Measurements from ENCODE around the gene PLVAP. TPM values are rescaled to one million over a fixed set of nuclear protein-coding genes. Genes with fewer than 3 reads are reported as not detected.

The PLVAP gene
- total RNA-seq, 1 donor from 2014 or later = 73.9 TPM

DNA sequence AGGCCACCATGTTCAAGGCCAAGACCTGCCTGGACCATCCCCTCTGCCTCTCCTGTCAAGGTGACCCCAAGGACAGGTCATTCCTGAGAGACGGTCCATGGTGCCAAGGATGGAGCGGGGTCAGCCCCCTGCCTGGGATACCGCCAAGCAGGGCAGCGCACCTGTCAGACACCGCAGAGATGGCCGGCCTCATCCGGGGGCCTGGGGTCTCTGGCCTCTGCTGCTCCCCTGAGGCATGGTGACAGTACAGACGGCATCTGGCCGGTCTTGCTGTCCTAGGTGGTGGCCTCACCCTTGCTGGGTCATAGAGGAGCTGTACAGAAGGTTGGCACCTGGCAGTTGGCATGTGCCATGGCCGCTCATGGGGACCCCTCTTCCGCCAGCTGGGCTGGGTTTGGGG is 56.7 kb downstream of the PLVAP start:
- DNase-seq = no peak

DNA sequence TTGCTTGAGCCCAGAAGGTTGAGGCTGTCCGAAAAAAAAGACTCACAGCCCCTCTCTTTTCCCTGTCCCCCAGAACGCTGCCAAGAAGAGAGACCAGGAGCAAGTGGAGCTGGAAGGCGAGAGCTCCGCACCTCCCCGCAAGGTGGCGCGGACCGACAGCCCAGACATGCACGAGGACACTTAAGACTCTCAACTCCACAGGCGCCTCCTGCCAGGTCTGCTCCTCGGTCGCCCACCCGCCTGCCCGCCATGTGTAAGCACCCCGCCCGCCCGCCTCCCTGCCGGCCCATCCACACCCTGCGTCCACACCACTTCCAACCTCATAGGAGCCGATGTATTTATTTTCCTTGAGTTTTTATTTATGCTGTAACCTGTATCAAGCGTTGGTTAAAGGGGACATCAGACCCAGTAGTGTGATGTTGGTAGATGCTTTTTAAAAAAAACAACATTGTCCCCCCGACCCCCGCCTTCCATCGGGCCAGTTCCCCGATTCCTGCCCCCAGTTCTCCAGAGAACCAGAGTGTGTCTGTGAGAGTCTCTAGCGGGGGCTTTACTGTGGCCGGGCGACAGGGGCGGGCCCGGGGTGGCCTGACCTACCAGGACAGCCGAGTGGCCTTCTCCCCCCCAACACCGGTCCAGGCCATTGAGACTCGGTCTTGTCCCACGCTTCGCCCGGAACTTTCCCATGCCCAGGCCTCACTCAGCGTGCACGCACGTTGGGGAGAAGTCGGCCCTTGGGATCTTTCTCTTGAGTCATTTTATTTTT is 57.5 kb downstream of the PLVAP start:
- no peak for DNase-seq

DNA sequence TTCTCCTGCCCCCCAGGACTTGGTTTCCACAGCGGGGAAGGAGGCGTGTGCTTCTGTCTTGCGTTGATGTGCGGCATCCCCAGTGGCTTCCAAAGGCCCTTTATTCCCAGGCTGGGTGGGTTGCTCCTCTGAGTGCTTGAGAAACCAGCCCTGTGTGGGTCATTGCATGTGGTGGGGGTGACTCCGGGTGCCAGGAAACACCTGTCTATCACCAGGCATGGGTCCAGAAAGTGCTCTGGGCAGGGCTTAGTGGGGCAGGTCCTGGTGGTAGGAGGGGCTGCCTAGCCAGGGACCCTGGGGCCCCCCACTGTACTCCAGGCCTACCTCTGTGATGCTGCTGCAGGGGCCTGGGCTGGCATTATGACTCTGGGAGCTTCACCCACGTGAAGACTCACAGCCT is 58.2 kb downstream of the PLVAP start:
- DNase-seq = peak; percentile 48

DNA sequence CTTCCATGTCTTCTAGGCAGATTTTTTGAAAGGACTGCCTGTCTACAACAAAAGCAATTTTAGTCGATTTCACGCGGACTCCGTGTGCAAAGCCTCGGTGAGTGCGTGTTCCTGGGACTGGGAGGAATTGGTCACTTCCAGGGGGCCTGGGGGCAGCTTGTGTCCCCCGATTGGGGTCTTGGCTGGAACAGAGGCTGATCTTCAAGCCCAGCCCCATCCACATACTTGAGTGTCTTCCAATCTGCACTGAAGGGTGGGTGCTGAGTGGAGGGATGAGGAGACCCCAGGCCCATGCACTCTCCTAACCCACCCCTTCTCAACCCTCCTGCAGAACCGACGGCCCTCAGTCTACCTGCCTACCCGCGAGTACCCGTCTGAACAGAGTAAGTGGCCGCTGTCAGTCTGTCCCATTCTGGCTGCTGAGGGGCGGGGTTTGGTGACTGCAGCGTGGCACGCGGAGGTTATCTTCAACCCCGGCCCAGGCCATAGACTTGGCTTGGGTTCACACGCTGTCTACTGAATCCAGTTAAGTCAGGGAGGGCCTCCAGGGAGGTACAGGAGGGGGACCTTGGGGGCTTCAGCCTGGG is 63.0 kb downstream of the PLVAP start:
- no peak for DNase-seq

DNA sequence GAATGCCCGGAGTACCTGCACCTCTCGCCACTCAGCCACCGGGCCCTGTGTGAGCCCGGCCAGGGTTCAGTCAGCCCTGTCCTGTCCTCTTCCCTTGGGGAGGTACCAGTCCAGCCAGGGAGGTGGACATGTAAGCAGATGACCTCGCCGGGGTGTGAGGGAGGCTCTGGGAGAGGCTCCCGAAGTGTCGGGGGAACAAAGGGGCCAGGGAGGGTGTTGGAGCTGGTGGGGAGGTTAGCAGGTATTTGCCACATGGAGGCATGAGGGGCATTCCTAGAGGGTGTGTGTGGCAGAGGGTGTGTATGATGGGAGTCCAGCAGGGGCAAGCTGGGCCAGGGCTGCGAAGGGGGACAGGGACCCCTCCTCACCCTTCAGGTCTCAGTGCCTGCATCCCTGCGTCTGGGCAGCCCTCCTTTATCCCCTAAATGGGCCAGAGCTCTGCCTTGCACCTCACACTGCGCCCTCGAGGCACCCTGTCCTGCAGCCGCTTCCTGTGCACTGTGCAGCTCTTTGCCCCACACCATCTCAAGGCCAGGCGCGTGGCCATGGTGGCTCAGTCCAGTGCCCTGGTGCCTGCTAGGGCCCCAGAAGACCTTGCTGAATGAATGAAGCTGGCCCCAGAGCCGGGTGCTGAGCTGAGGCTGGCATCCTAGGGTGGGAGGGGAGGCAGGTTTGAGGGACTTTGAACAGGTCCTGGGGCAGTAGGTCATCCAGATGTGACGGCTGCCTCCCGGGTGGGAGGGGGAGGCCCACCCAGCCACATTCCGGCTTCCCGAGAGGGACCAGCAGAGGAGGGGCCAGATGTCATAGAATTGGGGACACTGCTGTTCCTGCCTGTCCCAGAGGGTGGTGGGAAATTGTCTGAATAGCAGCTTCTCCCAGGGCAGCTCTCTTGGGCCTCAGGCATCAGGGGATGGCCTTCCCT is 64.7 kb downstream of the PLVAP start:
- no peak for DNase-seq

DNA sequence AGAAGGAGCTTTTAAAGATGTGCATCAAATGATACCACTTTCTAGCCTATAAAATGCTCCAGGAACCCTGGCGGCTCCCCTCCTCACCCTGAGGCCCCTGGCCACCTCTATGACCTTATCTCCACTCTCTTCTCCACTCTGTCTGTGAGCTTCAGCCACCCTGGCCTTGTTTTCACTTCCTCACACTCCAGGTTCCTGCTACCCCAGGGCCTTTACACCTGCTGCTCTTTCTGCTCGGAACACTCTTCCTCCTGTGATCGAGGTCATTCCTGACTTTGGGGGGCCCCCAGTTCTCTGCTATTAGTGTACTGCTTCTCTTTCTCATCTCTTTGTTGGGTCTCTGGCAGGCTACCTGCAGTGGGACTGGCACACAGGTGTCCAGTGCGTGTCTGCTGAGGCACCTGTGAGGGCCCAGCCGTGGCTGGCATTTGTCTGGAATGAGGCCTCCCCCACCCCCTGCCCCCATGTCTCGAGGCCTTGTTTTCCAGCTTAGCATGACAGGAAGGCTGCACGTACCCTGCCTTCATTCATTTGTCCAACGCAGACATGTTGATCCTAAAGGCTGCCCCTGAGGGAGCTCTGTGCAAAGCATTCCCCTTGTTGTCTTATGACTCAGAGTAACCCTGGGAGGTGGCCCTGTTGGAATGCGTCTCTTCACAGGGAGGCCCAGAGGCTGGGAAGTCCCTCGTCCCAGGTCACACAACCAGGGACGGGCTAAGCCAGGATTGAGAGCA is 65.5 kb downstream of the PLVAP start:
- DNase-seq = peak; percentile 53

DNA sequence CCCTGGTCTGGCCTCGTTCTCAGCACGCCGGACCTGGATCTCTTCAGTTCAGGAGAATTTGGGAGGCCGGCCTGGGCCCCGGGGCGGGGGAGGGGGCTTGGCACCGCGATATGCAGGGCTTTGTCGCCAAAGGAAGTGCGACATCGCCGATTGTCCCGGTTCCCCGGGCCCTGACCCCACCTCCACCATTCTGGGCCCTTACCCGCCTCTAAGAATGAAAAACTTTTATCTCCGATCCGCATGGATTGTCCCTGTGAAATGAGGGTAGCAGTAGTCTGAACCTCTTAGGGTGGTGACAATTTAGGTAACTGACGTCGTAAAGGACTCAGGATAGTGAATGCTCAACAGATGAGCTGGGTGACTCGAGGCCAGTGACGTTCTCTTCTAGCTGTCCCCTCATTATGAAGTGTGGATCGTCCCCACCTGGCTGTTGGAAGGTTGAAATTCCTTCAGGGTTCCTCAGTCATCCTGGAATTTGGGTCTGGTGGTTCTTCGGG is 67.1 kb downstream of the PLVAP start:
- DNase-seq = peak; percentile 21

DNA sequence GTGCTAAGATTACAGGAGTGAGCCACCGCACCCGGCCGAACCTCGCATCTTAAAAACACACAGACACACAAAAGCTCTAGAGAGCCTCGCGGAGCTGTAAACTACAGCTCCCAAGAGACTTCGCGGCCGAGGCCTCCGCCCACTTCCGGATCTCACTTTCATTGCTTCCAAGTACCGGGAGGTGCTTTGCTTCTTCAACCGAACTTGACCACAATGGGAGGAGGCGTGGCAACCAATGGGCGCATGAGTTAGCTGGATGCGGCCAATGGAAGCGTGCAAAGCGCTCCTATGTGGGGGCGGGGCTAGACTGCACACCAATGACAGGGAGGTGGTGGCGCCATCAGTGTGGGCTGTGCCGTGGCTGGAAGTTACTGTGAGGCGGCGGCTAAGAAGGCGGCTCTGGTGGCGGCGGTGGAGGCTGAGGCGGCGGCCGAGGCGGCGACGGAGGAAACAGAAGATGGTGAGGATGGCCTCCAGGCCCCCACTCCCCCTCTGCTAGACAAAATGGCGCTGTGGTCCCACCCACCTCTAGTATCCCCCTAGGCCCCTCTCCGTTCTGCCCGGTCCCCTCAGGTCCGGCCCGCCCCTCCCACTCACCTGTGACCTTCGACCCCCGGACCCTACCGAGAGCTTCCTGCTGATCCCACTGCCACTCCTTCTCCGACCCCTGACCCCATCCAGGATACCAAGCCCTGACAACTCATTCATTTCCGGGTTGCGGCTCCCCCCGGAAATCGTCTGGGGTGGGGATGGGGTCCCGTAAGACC is 67.8 kb downstream of the PLVAP start, which contains the start of gene DDA1:
DDA1 (plus strand) TSS at position 366 of the 767 bp plus-strand sequence; CDS start at position 458, 92 bp downstream.
- DNase-seq = peak; percentile 100

DNA sequence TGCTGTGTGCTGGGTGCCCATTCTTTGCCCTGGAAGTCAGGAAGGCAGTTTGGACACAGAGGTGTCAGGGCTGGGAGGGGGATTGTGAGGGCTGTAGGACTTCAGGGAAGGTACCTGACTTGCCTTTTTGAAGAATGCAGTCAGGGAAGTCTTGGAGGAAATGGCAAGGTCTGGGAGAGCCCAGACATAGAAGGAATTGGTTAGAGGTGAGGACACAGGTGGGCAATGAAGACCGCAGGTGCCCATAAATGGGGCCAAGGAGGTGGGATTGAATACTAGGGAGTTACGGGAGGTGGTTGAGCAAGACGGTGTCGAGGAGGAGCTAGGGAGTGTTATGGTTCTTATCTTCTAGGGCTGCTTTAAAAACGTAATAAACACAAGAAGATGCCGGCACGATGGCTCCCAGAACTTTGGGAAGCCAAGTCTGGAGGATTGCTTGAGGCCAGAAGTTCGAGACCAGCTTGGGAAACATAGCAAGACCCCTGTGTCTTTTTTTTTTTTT is 69.2 kb downstream of the PLVAP start:
- DNase-seq = no peak

DNA sequence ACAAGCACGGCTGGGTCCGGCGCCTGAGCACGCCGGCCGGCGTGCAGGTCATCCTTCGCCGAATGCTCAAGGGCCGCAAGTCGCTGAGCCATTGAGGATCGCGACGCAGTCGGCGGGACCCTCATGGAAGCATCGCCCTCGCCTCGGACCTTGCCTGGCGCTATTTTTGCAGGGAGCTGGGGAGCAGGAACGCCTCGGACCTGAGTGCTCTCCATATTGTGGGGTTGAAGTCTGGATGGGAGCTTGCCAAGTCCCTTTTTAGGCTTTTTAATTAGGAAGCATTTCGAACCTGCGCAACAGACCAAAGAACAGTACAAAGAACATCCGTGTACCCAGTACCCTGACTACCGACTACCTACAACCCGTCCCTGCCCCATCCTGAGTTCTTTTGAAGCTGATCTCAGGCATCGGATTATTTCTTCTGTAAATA is 70.8 kb downstream of the PLVAP start:
- DNase-seq = no peak

DNA sequence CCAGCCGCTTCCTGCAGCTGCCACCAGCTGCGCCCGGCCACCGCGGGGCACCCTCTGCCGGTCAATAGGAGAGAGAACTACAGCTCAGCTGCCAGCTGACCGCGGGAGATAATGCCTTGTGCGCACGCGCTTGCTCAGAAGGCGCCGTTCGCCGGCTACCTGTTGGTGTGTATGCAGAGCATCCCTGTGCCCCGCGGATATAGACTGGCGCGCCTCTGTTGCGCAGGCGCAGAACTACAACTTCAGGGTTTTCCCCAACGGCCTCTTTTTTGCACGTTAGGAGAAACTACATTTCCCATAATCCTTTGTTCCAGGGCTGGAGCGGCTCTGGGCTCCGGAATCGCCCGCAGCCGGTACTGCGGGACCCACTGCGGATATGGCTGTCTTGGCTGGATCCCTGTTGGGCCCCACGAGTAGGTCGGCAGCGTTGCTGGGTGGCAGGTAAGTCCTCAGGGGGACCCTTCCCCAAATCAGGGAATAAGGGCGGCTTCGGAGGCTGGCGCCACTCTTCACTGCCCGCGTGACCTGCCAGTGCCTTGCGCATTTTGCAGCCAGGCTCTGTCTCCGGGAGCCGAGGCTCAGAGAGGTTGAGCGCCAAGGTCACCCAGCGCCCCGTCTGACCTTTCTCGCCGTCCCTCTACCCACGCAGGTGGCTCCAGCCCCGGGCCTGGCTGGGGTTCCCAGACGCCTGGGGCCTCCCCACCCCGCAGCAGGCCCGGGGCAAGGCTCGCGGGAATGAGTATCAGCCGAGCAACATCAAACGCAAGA is 71.4 kb downstream of the PLVAP start, which contains the start of gene MRPL34:
MRPL34 (plus strand) TSS at position 356 of the 768 bp plus-strand sequence; CDS start at position 377, 21 bp downstream.
- DNase-seq = peak; percentile 99

DNA sequence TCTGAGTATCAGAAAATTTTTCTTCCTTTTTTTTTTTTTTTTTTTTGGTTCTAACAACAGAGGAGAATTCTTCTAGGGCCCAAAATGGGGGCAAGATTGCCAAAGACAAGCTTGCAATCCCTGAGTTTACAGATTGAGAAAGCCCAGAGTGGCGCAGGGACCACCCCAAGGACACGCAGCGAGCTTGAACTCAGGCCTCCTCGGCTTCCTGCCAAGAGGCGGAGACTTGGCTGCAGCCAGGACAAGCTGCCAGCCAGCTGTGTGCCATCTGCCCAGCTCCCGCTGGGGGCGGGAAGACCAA is 72.0 kb downstream of the PLVAP start:
- no peak for DNase-seq

DNA sequence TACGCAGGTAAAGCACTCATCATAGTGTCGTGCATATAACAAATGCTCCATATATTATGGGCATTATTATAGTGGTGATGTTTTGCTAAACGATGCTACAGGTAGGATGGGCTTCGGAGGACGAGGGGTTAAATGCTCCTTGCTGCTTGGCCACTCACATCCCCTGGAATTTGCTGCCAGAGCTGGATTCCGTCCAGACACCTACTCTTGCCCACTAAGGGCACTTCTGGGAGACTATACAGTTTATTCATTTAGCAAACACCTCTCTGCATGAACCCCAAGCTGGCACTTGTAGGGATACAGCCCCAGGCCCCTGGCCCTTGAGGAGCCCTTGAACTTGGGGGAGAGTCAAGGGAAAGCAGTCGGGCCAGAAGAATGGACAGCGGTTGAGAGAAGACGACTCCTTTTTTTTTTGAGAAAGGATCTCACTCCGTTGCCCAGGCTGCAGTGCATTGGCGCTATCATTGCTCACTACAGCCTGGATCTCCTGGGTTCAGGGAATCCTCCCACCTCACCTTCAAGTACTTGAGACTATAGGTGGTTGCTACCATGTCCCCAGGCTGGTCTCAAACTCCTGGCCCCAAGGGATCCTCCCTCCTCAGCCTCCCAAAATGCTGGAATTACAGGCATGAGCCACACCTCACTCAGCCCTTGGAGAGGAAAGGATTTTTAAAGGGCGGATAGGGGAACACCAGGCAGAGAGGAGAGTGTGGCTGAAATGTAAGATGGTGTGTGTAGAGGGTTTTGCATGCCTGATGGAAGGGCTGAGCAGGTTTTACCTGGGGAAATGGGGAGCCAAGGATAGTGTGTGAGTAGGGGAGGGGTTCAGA is 72.5 kb downstream of the PLVAP start:
- DNase-seq = no peak

DNA sequence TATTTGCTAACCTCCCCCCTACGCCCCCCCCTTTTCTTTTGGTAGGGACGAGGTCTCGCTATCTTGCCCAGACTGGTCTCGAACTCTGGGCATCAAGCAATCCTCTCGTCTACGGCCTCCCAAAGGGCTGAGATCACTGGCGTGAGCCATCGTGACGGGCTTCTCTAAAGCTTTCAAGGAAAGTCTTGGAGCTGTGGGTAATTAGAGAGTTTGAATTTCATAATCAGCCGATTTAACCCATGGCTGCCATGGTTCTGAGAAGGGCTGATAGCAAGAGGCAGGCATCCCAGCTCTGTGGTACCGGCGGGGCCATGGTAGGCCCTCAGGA is 73.2 kb downstream of the PLVAP start:
- no peak for DNase-seq

DNA sequence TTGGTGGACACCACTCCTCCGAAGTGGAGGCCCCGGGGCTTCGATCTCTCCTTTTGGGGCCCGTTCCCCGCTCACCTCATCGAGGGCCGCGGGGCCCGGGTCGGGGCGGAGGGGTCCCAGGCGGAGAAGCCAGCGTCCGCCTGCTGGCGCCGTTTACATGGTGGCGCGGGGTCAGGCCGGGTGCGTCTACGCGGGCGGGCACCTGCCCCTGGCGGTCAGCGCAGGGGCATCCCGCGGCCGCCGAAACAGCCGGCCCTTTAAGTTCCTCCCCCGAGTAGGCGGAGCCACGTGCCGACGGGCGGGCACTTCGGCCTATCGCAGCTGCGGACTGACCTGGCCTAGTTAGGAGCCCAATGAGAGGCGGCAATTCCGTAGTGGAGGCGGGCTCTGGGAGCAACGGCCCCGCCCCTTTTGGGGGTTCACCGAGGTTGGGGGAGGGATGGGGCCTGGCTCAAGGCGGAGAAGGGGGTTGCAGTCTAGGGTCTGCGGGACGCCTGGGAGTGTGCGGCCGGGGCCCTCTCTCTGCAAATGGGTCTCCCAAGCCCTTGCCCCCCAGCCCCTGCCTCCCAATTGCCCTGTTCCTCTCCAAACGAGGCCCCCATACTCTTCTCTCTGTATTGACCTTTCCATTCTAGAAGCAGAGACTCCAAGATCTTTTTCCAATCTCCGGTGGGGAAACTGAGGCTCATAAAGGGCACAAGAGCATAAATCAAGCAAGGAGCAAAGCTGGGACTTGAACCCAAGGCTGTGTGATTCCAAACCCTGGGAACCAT is 73.8 kb downstream of the PLVAP start, which contains the start of gene ABHD8:
ABHD8 (minus strand) TSS at position 259 of the 773 bp plus-strand sequence. CDS start 1,809 bp downstream, outside the sequence.
- DNase-seq = peak; percentile 98

DNA sequence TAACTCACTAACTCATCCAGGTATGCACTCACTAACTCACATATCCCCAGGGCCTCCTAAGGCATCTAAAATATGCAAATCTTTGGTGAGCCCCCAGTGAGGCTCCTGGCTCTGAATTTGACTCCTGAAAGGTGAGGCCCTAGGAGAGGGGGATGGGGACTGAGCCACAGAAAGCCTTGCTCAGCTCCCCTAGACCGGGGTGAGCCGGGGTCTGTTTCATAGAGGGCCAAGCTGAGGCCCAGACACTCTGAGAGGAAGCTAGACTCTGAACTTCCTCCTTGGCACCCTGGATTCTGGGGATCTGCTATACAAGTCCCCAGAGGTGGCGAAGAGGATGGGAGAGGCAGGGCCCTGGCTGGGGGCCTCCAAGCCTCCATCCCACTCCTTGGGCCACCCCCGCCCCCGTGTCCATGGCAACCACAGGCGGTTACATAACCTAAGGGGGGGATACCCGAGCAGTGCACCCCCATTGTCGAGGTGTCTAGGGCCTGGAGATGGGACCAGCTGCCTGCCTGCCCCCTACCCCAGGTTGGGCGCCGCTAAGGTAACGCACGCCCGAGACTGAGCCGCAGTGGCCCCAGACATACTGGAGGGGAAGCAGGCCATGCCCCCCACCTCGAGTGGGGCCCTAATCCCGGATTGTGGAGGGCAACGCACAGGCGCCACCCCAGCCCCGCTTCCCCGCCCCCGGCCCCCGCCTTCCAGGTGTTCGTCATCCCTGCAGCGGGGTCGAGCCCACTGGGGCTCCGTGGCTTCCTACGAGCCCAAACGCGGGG is 74.6 kb downstream of the PLVAP start:
- no peak for DNase-seq

Measured in dermis blood vessel endothelial cell (primary cell).